Germinal center (tissue), 1 donor: ENCODE data around the gene IRAK1.
A peak's percentile ranks its signal among the peaks of the same experiment; 100 is the strongest.

ENCODE experiments used
- DNase-seq: peaks from one replicate; pipeline ENCODE4 v3.0.0; 2012; ENCODE audit warnings: mixed read lengths, low spot score

IRAK1 gene

DNA sequence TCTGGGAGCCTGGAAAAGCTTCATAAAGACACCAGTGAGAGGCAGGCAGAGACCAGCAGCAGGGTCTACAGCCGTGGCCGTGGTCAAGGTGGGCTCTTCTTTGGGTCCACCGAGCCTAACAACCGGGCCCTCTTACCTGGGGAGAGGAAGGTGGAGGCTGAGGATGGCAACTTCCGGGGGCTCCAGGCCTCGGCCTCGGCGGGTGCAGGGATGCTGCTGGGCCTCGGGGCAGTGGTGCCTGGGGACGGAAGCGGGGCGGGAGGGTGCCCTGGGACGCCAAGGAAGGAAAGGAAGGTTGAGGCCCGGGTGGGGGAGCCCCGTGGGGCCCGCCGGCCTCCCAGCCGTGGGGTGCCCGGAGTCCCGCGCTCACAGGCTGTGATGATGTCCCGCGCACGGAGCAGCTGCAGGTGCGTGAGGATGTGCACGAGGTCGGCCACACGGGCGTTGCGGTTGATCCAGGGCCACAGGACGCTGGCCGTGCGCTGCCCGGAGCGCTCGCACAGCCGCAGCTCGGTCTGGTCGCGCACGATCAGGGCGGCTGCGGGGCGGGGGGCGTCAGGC lies 561 bp downstream of the IRAK1 start:
- peak; percentile 7 for DNase-seq

- DNase-seq: no peak
These were observed 1.1 kb downstream of the IRAK1 start for GRCh38 chrX:154018518-154019060.

GRCh38 chrX:154017766-154018517 lies 1.8 kb downstream of the IRAK1 start:
- no peak for DNase-seq

- no peak for DNase-seq
These were observed 3.2 kb downstream of the IRAK1 start for GRCh38 chrX:154016366-154017076.

GRCh38 chrX:154015581-154016264 lies 4.0 kb downstream of the IRAK1 start:
- DNase-seq: no peak

- DNase-seq: no peak
These were observed 5.0 kb downstream of the IRAK1 start for GRCh38 chrX:154014429-154015380.

DNA sequence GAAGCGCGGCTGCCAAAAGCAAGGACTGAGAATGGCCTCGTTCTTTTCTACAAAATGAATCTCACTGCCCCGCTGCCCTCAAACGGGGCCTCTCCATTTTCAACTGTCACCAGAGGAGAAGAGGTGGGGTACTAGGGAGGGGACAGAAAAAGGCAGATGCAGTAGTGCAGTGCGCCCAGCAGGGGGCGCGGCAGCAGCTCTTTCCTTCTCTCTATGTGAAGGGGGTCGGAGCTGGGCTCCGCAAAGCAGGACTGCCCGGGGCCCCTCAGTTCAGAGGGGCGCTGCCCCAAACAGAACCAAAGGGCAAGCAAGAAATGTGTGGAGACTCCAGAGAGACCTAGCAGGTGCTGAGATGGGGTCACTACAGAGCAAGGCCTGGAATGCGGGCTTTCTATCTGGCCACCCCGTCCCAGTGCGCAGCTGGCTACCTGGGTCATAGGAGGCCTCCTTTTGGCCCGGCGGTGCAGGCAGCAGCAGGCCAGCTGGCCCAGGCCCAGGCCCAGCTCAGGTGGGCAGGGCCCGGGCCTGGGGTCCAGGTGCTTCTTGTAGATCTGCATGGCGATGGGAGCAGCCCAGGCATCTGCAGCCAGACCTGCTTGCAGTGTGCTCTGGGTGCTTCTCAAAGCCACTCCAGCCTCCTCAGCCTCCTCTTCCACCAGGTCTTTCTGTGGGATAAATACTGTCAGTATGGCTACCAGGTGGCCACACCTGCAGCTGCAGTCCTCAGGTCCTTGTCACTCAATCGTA lies 5.9 kb downstream of the IRAK1 start:
- DNase-seq: peak; percentile 64

DNA sequence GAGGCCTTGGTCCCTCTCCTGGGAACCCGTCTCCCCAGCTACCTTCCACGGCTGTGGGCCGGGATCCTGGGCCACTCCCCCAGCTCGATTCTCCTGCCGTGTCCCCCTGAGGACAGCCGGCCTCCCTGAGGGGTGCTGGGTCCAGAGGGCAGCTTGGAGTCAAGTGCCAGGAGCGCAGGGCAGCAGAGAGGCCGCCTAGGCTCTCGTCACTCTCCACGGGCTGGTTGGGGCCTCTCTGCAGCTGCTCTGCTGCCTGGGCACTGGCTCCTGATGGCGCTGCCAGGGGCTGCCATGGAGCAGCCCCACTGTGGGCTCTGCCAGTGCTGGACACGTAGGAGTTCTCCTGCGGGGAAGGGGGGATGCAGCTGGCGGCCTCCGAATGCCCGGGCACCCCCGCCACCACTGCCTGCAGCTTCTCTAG lies 6.7 kb downstream of the IRAK1 start:
- DNase-seq: no peak

DNA sequence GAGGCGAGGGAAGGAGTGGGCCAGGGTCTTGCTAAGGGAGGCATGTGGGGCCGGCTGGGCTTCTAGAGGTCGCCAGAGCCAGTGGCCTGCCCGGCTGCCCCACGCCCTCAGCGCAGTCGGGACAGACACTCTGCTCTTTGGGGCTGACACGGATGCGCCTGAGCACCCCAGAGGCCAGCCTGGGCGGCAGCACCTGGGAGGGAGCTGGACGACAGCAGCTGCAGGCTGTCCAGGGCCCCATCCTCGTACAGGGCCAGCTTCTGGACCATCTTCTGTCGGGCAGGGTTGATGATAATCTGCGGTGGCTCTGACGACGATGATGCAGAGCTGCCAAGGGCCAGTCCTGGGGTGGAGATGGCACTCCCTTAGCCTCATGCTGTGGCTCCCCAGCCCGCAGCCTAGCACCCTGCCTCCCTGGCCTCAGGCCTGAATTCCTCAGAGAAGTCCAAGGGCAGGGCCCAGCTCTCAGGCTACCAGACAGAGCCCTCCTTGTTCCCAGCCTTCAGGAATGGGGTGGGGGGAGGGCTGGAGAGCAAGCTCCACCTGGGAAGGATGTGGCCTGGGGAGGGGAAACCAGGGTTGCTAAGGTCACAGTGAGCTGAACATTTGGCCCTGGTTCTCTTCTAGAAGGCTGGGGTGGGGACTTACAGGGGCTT lies 7.2 kb downstream of the IRAK1 start:
- DNase-seq: no peak

- DNase-seq: no peak
These were observed 8.0 kb downstream of the IRAK1 start for GRCh38 chrX:154011376-154012335.

DNA sequence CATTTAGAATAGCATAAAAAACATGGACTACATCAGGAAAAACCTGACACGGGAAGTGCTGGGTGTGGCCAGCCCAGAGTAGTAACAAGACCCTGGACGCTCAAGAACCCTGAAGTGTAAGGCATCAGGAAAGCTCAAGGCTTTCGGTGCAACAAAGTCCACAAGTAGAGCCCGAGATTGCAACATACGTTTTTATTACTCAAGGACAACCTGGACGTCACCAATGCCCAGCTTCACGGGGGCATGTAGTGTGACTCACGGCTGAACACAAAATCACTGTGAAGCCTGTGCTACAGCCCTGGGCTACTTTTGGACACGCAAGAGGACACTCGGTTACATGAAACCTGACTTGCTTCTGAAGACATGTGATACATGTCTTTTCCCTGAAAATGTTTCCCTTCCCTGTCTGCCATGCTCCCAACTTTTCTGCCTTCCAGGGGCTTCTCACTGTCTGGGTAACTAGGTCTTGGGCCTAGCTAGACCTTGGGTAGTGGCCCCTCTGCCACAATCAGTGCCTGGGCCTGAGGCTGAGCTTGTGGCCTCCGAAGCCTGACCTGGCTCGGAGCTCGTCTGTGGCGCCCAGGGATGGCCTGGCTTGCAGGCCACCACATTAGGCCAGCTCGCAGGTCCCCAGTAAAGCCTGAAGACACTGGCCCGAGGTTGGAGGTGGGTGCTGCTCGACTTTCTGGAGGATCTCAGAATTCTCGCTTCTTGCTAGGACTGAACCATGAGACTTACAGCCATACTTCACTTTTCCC lies 9.2 kb downstream of the IRAK1 start:
- DNase-seq: no peak

- DNase-seq: no peak
These were observed 11.2 kb downstream of the IRAK1 start for GRCh38 chrX:154008521-154008920.

DNA sequence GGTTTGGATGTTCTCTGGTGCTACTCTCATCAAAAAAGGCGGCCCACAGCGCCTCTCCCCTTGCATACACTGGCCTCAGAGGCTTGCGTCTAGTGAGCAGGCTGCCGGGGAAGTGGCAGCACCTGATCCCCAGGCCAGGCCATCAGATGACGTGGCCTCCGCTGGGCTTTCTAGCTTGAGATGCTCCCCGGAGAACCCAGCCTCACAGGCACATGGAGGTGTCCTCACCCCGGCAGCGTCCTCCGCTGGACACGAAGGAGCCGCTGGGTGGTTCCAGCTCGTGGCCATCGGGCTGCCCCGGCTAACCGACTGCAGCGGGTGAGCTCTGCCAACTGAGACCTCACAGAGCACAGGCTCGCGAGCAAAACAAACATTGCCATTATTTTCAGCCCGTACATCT lies 12.8 kb downstream of the IRAK1 start:
- DNase-seq: no peak

DNA sequence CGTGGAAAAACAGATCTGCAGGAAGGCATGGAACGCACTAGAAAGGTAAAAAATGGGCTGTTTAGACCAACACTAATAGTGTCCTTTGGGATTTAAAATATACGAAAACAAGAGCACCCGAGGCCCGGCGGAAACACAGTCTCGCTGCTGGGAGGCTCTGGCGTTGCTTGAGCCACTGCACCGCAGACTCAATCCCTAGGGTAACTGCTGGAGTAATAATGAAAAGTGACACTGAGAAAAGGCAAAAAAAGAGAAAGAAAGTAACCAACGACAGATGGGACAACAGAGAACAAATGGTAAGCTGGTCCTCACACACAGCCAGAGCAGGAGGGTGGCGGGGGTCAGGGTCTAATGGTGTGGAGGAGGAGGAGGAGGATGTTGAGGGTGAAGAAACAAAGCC lies 15.4 kb downstream of the IRAK1 start:
- DNase-seq: no peak

DNA sequence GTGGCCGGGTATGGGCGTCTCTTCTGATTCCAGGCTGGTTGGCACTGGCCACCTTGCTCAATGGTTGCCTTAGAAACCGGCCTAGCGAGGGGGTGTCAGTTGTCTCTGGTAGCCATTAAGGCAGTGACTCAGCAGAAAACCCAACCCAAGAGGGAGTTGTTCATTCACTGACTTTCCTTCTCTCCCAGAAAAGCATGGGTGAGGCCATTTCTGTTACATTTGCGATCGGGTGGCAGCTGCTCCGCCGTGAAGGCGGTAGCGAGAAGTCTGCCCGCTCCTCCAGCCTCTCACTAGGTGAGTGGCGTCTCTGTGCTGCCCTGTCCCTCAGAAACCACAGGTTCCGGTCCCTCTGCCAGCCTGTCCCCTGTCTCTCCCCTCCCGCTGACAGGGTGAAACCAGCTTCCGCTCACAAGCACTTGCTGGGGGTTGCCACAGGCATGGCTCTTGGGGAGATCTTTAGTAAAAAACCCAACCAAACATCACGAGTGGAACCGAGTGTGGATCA lies 17.4 kb downstream of the IRAK1 start:
- no peak for DNase-seq

GRCh38 chrX:154000051-154000450 lies 19.7 kb downstream of the IRAK1 start:
- DNase-seq: no peak

DNA sequence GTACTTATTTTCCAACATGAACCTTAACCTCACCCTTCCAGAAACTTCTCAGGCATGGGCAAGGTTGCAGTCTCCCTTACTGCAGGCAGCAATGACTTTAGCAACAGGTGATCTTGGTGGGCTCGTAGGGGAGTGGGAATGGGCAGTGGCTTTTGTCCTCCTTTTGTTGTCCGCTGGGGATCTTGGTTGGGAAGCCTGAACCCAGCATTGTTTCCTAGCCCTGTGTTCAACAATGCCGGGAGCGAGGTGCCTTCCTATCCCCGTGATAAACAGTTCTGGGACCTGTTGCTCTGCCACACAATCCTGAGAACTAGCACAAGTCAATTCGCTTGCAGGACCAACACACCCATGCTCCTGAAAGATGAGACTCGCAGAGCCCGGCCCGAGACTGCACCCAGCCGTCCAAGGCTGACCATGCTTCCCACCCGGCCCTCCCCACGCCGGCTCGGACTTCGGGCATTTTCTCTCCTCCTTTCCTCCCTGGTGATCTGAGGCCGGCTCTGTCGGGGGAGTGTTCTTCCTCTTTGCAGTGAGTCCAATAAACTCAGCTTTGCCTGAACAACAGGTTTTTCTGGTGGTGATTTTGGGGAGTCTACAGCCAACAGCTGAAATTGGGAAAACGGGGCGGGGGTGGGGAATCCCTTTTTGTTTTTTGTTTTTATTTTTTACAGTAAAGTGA lies 20.2 kb downstream of the IRAK1 start:
- no peak for DNase-seq
